Ovary (tissue), 3 donors: Measurements from ENCODE around the gene RPIA.

Experiments
- EP300 ChIP-seq: sonication (generic); formaldehyde crosslinking; IDR thresholded peaks from one replicate; pipeline ENCODE4 v1.6.1; 2017; ENCODE audit warnings: antibody characterized with exemption
- POLR2A ChIP-seq: fragments of 450-650 bp; IDR thresholded peaks from one replicate; pipeline ENCODE4 v1.6.1; 2017; ENCODE audit warnings: antibody characterized with exemption, mild to moderate bottlenecking, moderate library complexity
- TF ChIP-seq, protein P1 (sequence below), 3 donors: fragments of 450-650 bp in 2 of 3; fragments of 200-600 bp in 1 of 3; IDR thresholded peaks; one replicate each; pipeline versions ENCODE4 v1.5.1 to v1.8.0; 2016 to 2022; ENCODE audit warnings: antibody characterized with exemption in 3 of 3, mild to moderate bottlenecking in 1 of 3
- donor health status: DM: no; HTN: no; CAD: no.

DNA sequence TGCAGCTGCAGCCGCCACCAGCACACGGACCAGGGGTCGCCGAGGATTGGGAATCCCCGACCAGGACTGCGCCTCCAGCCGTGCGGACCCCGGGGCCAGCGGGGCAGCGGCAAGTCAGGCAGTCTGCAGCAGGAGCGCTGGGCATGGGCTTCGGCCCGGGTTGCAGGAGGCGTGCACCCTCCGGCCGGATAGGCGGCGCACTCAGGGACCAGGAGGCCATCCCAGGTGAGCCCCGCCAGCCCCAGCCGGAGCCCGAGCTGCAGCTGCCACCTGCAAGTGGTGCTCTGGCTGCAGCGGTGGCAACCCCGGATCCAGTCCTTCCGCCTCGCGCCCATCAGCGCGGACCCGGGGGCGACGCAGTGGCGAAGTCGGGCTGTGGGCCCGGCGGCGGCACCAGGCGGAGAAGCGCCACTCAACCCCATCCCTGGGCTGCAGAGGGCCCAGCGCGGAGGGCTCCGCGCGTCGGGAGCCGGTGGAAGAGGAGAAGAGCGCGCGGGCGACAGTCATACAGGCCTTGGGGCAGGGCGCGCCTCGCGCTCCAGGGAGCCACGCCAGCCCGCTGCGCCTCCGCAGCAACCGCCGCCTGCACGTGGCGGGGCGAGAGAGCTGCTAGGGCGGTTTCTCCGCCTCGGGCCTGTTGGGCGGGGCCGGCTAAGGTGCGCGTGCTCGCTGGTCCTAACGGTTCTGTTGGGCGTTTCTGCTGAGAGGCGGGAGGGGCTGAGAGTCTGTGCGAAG, 73.8 kb downstream of the RPIA start:
- TF ChIP-seq, protein P1, sequence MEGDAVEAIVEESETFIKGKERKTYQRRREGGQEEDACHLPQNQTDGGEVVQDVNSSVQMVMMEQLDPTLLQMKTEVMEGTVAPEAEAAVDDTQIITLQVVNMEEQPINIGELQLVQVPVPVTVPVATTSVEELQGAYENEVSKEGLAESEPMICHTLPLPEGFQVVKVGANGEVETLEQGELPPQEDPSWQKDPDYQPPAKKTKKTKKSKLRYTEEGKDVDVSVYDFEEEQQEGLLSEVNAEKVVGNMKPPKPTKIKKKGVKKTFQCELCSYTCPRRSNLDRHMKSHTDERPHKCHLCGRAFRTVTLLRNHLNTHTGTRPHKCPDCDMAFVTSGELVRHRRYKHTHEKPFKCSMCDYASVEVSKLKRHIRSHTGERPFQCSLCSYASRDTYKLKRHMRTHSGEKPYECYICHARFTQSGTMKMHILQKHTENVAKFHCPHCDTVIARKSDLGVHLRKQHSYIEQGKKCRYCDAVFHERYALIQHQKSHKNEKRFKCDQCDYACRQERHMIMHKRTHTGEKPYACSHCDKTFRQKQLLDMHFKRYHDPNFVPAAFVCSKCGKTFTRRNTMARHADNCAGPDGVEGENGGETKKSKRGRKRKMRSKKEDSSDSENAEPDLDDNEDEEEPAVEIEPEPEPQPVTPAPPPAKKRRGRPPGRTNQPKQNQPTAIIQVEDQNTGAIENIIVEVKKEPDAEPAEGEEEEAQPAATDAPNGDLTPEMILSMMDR (IDR thresholded peaks at IDR 0.05): no peak
- TF ChIP-seq POLR2A (no peak), EP300 (no peak)
